Endothelial cell of umbilical vein (primary cell): ENCODE results near the gene ACOX1. TPM values are rescaled to one million over a fixed set of nuclear protein-coding genes. Genes with fewer than 3 reads are reported as not detected.

Experiments used
- BruUV-seq: library from RNA; stranded (reverse); fragments of 400-500 nt; replicated peaks from 2 replicates; lab custom pipeline; 2021; lab: Mats Ljungman, UMichigan
- CTCF ChIA-PET: fragments of 300-600, 350-600 bp; sonication (Branson Sonifier 250); formaldehyde crosslinking; loops from one replicate; lab custom pipeline; 2021; ENCODE audit warnings: antibody characterized with exemption, inconsistent platforms; lab: Charles Lee
- POLR2A ChIA-PET: fragments of 300-600, 350-600 bp; sonication (Branson Sonifier 250); formaldehyde crosslinking; loops from one replicate; lab custom pipeline; 2021; ENCODE audit warnings: antibody characterized with exemption, inconsistent platforms; lab: Charles Lee
- DNase-seq: peaks from one replicate; pipeline ENCODE4 v3.0.0-alpha.2; 2011; ENCODE audit warnings: low read depth, low spot score
- FAIRE-seq: peaks from 2 replicates; lab custom pipeline; 2011; peaks lifted over from hg19 to GRCh38; lab: Jason Lieb, UNC
- H2AFZ ChIP-seq: 2 replicates; pipeline ENCODE4 v1.6.0; 2012; ENCODE audit warnings: low read depth, low read length, control low read depth, inconsistent platforms
- H3K27ac ChIP-seq: 2 replicates; pipeline ENCODE4 v1.5.1; 2011; ENCODE audit warnings: low read depth, mild to moderate bottlenecking, control low read depth, low read length, moderate library complexity; ENCODE audit not compliant: insufficient read depth
- H3K27me3 ChIP-seq, 2 experiments: 2 replicates each; pipeline versions ENCODE4 v1.6.0 to v1.6.1; 2011; ENCODE audit warnings: low read length in 2 of 2, mixed read lengths in 1 of 2; ENCODE audit not compliant: control insufficient read depth in 2 of 2, insufficient read depth in 2 of 2
- H3K36me3 ChIP-seq, 2 experiments: 2 replicates in 1 of 2; 3 replicates in 1 of 2; pipeline ENCODE4 v1.5.1; 2011; ENCODE audit warnings: low read length in 2 of 2, mild to moderate bottlenecking in 1 of 2, moderate library complexity in 1 of 2; ENCODE audit not compliant: control insufficient read depth in 2 of 2, insufficient read depth in 2 of 2; ENCODE audit errors: extremely low read depth in 1 of 2
- H3K4me1 ChIP-seq: 3 replicates; pipeline ENCODE4 v1.5.1; 2011; ENCODE audit warnings: mild to moderate bottlenecking, low read length; ENCODE audit not compliant: control insufficient read depth, insufficient read depth; ENCODE audit errors: extremely low read depth
- H3K4me2 ChIP-seq: 2 replicates; pipeline ENCODE4 v1.6.1; 2011; ENCODE audit warnings: low read length, control low read depth, mixed read lengths; ENCODE audit not compliant: insufficient read depth
- H3K4me3 ChIP-seq, 3 experiments: fragments of 200-600 bp in 1 of 3; sonication (generic), shearing (Covaris generic) in 1 of 3; replicated peaks in 1 of 3; 2 replicates each; pipeline ENCODE4 v1.5.1; 2011 to 2016; ENCODE audit warnings: control low read depth in 3 of 3, low read length in 3 of 3, mild to moderate bottlenecking in 2 of 3, inconsistent platforms in 1 of 3, low read depth in 1 of 3, moderate library complexity in 1 of 3; ENCODE audit not compliant: insufficient read depth in 1 of 3
- H3K79me2 ChIP-seq: 2 replicates; pipeline ENCODE4 v1.6.0; 2012; ENCODE audit warnings: low read length, inconsistent platforms; ENCODE audit not compliant: control insufficient read depth, insufficient read depth
- H3K9ac ChIP-seq: replicated peaks from 2 replicates; pipeline ENCODE3; 2011; ENCODE audit warnings: low read length, control low read depth; ENCODE audit not compliant: insufficient read depth; ENCODE audit errors: extremely low read depth
- H3K9me1 ChIP-seq: replicated peaks from 3 replicates; pipeline ENCODE4 v1.6.0; 2011; ENCODE audit warnings: mild to moderate bottlenecking, low read length; ENCODE audit not compliant: control insufficient read depth, insufficient read depth; ENCODE audit errors: extremely low read depth
- H3K9me3 ChIP-seq: replicated peaks from 2 replicates; pipeline ENCODE4 v1.5.1; 2012; ENCODE audit warnings: low read length, inconsistent platforms; ENCODE audit not compliant: control insufficient read depth, insufficient read depth
- H4K20me1 ChIP-seq: replicated peaks from 2 replicates; pipeline ENCODE3; 2011; ENCODE audit warnings: mild to moderate bottlenecking, low read length; ENCODE audit not compliant: control insufficient read depth, insufficient read depth; ENCODE audit errors: extremely low read depth
- EZH2 ChIP-seq: IDR thresholded peaks from 2 replicates; pipeline ENCODE4 v1.6.1; 2012; ENCODE audit warnings: borderline replicate concordance, low read depth, mild to moderate bottlenecking, moderate library complexity, low read length, inconsistent platforms; ENCODE audit not compliant: severe bottlenecking
- FOS ChIP-seq: IDR thresholded peaks from 2 replicates; pipeline ENCODE4 v1.6.1; 2011; ENCODE audit warnings: mild to moderate bottlenecking, low read length, moderate library complexity, borderline replicate concordance; ENCODE audit not compliant: insufficient read depth
- GATA2 ChIP-seq: IDR thresholded peaks from 2 replicates; pipeline ENCODE4 v1.7.0; 2011; ENCODE audit warnings: low read depth, mild to moderate bottlenecking, moderate library complexity, mixed read lengths, low read length; ENCODE audit not compliant: insufficient read length, insufficient read depth
- JUN ChIP-seq: IDR thresholded peaks from 2 replicates; pipeline ENCODE4 v1.6.1; 2011; ENCODE audit warnings: borderline replicate concordance, low read depth; ENCODE audit not compliant: insufficient read length, insufficient read depth
- MAX ChIP-seq: IDR thresholded peaks from 2 replicates; pipeline ENCODE4 v1.6.1; 2011; ENCODE audit not compliant: insufficient read depth, insufficient read length
- MYC ChIP-seq: IDR thresholded peaks from one replicate; pipeline ENCODE4 v1.6.1; 2011; ENCODE audit warnings: mild to moderate bottlenecking, low read depth, low read length
- POLR2A ChIP-seq: IDR thresholded peaks from 2 replicates; pipeline ENCODE4 v1.6.1; 2012; ENCODE audit warnings: low read depth, mild to moderate bottlenecking, control low read depth, low read length
- POLR2AphosphoS5 ChIP-seq: IDR thresholded peaks from 2 replicates; pipeline ENCODE4 v1.6.1; 2012; ENCODE audit warnings: low read depth, mild to moderate bottlenecking, control low read depth, low read length, moderate library complexity; ENCODE audit not compliant: insufficient read depth
- dilution Hi-C: fragments of 300-500 bp; cut with MboI; formaldehyde crosslinking; loops from one replicate; pipeline ENCODE4 v1.15.0; 2019; ENCODE audit warnings: low sequenced_read_pairs; ENCODE audit not compliant: extremely low pct_ligation_motif_present
- intact Hi-C: fragments of 100-400 bp; cut with micrococcal nuclease; formaldehyde crosslinking; loops from one replicate; pipeline ENCODE4 v1.10.0; 2022
- polyA plus RNA-seq, 4 experiments: library from polyadenylated mRNA; depleted of rRNA in 3 of 4; stranded (reverse) in 3 of 4; unstranded in 1 of 4; fragments of >200 nt; gene quantifications; 2 replicates each; pipeline versions ENCODE4 v1.2.1 to v1.2.3, GENCODE V29; 2011 to 2012; ENCODE audit warnings: missing spikeins in 1 of 4
- total RNA-seq: library from RNA; stranded (reverse); gene quantifications from 2 replicates; pipeline ENCODE4 v1.2.3, GENCODE V29; 2021
- TF ChIP-seq, protein P1 (sequence below), 2 donors: IDR thresholded peaks; 1 replicate in 1 of 2; 2 replicates in 1 of 2; pipeline ENCODE4 v1.5.1; 2011; ENCODE audit warnings: low read length in 2 of 2, mild to moderate bottlenecking in 2 of 2, moderate library complexity in 2 of 2, control low read depth in 1 of 2, inconsistent platforms in 1 of 2, low read depth in 1 of 2; ENCODE audit not compliant: insufficient read depth in 1 of 2; ENCODE audit errors: extremely low read depth in 1 of 2

Gene ACOX1
- total and polyA plus RNA-seq, 2 donors (not counting 3 experiments of a cell fraction or from before 2014, with no cell fraction given): 17.9 to 45.1 TPM

- H3K4me2 ChIP-seq: no peak overlapping the region
- H3K36me3 ChIP-seq: no peaks in the 10 kb centered on the region
- no peak overlapping the region for H3K27ac ChIP-seq
- no peaks in the 10 kb centered on the region for H3K9me1 ChIP-seq
- H3K79me2 ChIP-seq: no peaks in the 10 kb centered on the region
- H2AFZ ChIP-seq: no peak overlapping the region
- no peaks in the 10 kb centered on the region for H3K27me3 ChIP-seq
- no peaks in the 10 kb centered on the region for H3K4me1 ChIP-seq
- TF ChIP-seq MAX: no peak
- TF ChIP-seq, protein P1, sequence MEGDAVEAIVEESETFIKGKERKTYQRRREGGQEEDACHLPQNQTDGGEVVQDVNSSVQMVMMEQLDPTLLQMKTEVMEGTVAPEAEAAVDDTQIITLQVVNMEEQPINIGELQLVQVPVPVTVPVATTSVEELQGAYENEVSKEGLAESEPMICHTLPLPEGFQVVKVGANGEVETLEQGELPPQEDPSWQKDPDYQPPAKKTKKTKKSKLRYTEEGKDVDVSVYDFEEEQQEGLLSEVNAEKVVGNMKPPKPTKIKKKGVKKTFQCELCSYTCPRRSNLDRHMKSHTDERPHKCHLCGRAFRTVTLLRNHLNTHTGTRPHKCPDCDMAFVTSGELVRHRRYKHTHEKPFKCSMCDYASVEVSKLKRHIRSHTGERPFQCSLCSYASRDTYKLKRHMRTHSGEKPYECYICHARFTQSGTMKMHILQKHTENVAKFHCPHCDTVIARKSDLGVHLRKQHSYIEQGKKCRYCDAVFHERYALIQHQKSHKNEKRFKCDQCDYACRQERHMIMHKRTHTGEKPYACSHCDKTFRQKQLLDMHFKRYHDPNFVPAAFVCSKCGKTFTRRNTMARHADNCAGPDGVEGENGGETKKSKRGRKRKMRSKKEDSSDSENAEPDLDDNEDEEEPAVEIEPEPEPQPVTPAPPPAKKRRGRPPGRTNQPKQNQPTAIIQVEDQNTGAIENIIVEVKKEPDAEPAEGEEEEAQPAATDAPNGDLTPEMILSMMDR (IDR thresholded peaks at IDR 0.05; ENCODE audit: extremely low read depth in 1 of 2, insufficient read depth in 1 of 2, low read depth in 1 of 2, low read length in 2 of 2): no peak
- no peak for TF ChIP-seq JUN
- no peak for TF ChIP-seq MYC
- TF ChIP-seq FOS: no peak
- no peak for TF ChIP-seq GATA2
- no peak for TF ChIP-seq POLR2A
- no peak for TF ChIP-seq POLR2AphosphoS5
- no peak for TF ChIP-seq EZH2
- H3K9me3 ChIP-seq: no peaks in the 10 kb centered on the region
- no peak overlapping the region for H3K9ac ChIP-seq
- intact Hi-C loops (no loop called here), dilution Hi-C loops (no loop called here)
- DNase-seq (no peak), FAIRE-seq (no peak)
- no peaks in the 10 kb centered on the region for H4K20me1 ChIP-seq
- ChIA-PET POLR2A (no interaction called here), CTCF (interaction anchor here (0.9 to 1.5 kb wide), 4 partner anchors 29 to 90 kb away, joined by 3 to 4 read pairs (median 4); partner anchors contain the start of gene CDK3)
- H3K4me3 ChIP-seq: no peak overlapping the region
- BruUV-seq: no TSS peak
Measured at GRCh38 chr17:75910699-75911098, 68.3 kb downstream of the ACOX1 start.
